GM12878 (cell line): ENCODE measurements around the gene ARFGAP3. TPM values are rescaled to one million over a fixed set of nuclear protein-coding genes. Genes with fewer than 3 reads are reported as not detected.
A peak's percentile ranks its signal among the peaks of the same experiment; 100 is the strongest.

Source experiments
- ATAC-seq: fragments of 200-7000 bp; cut with Tn5 transposase; 3 replicates; pipeline ENCODE4 v1.9.1; 2020; ENCODE audit warnings: mild to moderate bottlenecking, moderate library complexity
- BruUV-seq: library from RNA; stranded (reverse); fragments of 400-500 nt; replicated peaks from 2 replicates; lab custom pipeline; 2021; lab: Mats Ljungman, UMichigan
- CTCF ChIA-PET: fragments of 300-600 bp; sonication (Branson Sonifier 250); formaldehyde crosslinking; extraction: SDS; loops from one replicate; lab custom pipeline; 2021; ENCODE audit warnings: inconsistent platforms; lab: Yijun Ruan, JAX
- POLR2A ChIA-PET: fragments of 350-600 bp; formaldehyde crosslinking; extraction: SDS; loops from one replicate; lab custom pipeline; 2021; ENCODE audit warnings: inconsistent platforms; lab: Charles Lee
- RAD21 ChIA-PET: fragments of 300-600 bp; sonication (Branson Sonifier 250); formaldehyde crosslinking; loops from one replicate; lab custom pipeline; 2023; ENCODE audit warnings: antibody characterized with exemption; ENCODE audit not compliant: unreplicated experiment; lab: Charles Lee
- SMC1A ChIA-PET: fragments of 300-600 bp; sonication (Branson Sonifier 250); formaldehyde crosslinking; loops from one replicate; lab custom pipeline; 2023; ENCODE audit not compliant: unreplicated experiment, uncharacterized antibody; lab: Charles Lee
- DNase-seq: peaks from one replicate; pipeline ENCODE4 v3.0.0-alpha.2; 2011; ENCODE audit warnings: low read depth, low spot score
- FAIRE-seq: peaks from 3 replicates; lab custom pipeline; 2011; peaks lifted over from hg19 to GRCh38; lab: Jason Lieb, UNC
- H2AFZ ChIP-seq: 2 replicates; pipeline ENCODE4 v1.6.0; 2011; ENCODE audit warnings: low read depth, low read length, control low read depth; ENCODE audit not compliant: control insufficient read depth
- H3K27ac ChIP-seq: 2 replicates; pipeline ENCODE4 v1.5.1; 2011; ENCODE audit warnings: control low read depth; ENCODE audit not compliant: control insufficient read depth, insufficient read depth
- H3K27me3 ChIP-seq, 2 experiments: replicated peaks in 1 of 2; 2 replicates each; pipeline versions ENCODE4 v1.6.0 to v1.6.1; 2011; ENCODE audit warnings: low read length in 1 of 2; ENCODE audit not compliant: control insufficient read depth in 2 of 2, insufficient read depth in 2 of 2
- H3K36me3 ChIP-seq, 2 experiments: 2 replicates each; pipeline ENCODE4 v1.5.1; 2011; ENCODE audit warnings: low read length in 1 of 2; ENCODE audit not compliant: control insufficient read depth in 2 of 2, insufficient read depth in 2 of 2
- H3K4me1 ChIP-seq: 2 replicates; pipeline ENCODE4 v1.6.1; 2011; ENCODE audit warnings: mild to moderate bottlenecking, low read length, moderate library complexity, mixed read lengths; ENCODE audit not compliant: control insufficient read depth, insufficient read depth
- H3K4me2 ChIP-seq: 2 replicates; pipeline ENCODE4 v1.6.0; 2011; ENCODE audit warnings: control low read depth; ENCODE audit not compliant: control insufficient read depth, insufficient read depth
- H3K4me3 ChIP-seq: fragments of 200-600 bp; sonication (generic); 2 replicates; pipeline ENCODE4 v1.5.1; 2016
- H3K79me2 ChIP-seq: 2 replicates; pipeline ENCODE4 v1.6.0; 2011; ENCODE audit warnings: low read length; ENCODE audit not compliant: control insufficient read depth, insufficient read depth
- H3K9ac ChIP-seq: 2 replicates; pipeline ENCODE4 v1.8.0; 2011; ENCODE audit warnings: low read length, control low read depth, mixed read lengths; ENCODE audit not compliant: control insufficient read depth, insufficient read depth
- H3K9me3 ChIP-seq: replicated peaks from 3 replicates; pipeline ENCODE4 v1.5.1; 2011; ENCODE audit warnings: mild to moderate bottlenecking, low read length; ENCODE audit not compliant: control insufficient read depth, insufficient read depth
- H4K20me1 ChIP-seq: 2 replicates; pipeline ENCODE4 v1.6.0; 2011; ENCODE audit not compliant: control insufficient read depth, insufficient read depth
- CHD2 ChIP-seq: IDR thresholded peaks from 2 replicates; pipeline ENCODE4 v1.6.1; 2011; ENCODE audit warnings: low read depth, low read length, improper control_type of control experiment, borderline replicate concordance
- CREB1 ChIP-seq: IDR thresholded peaks from 2 replicates; pipeline ENCODE4 v1.6.1; 2012; ENCODE audit warnings: low read depth, mild to moderate bottlenecking, inconsistent platforms
- IRF4 ChIP-seq: IDR thresholded peaks from 2 replicates; pipeline ENCODE4 v1.6.1; 2011; ENCODE audit warnings: low read depth, low read length
- JUNB ChIP-seq: IDR thresholded peaks from 2 replicates; pipeline ENCODE4 v1.6.1; 2016; ENCODE audit warnings: antibody characterized with exemption, mild to moderate bottlenecking
- PML ChIP-seq: IDR thresholded peaks from 2 replicates; pipeline ENCODE4 v1.6.1; 2012; ENCODE audit warnings: low read length, inconsistent platforms
- POLR2AphosphoS2 ChIP-seq: IDR thresholded peaks from 2 replicates; pipeline ENCODE4 v1.6.1; 2011; ENCODE audit warnings: low read depth, mild to moderate bottlenecking, low read length, improper control_type of control experiment, moderate library complexity
- RB1 ChIP-seq: fragments of 450-650 bp; formaldehyde crosslinking; IDR thresholded peaks from 2 replicates; pipeline ENCODE4 v1.6.1; 2017; ENCODE audit warnings: mild to moderate bottlenecking, borderline replicate concordance
- SREBF1 ChIP-seq: IDR thresholded peaks from 2 replicates; pipeline ENCODE4 v1.6.1; 2012; ENCODE audit warnings: mild to moderate bottlenecking, low read length
- STAT3 ChIP-seq: IDR thresholded peaks from 2 replicates; pipeline ENCODE4 v1.6.1; 2011; ENCODE audit warnings: low read depth, low read length, improper control_type of control experiment
- WGBS: methylation state at CpG from one replicate; pipeline ENCODE4 v1.1.6; 2016; ENCODE audit warnings: low lambda C conversion rate; ENCODE audit not compliant: insufficient replicate concordance, insufficient coverage; ENCODE audit errors: missing lambda C conversion rate; 5-methylcytosine and 5-hydroxymethylcytosine counted together
- in situ Hi-C: fragments of 300-500 bp; cut with MboI; formaldehyde crosslinking; loops from 9 replicates; pipeline ENCODE4 v1.14.3; 2018; ENCODE audit warnings: mixed read lengths
- intact Hi-C: fragments of 100-400 bp; cut with micrococcal nuclease; formaldehyde crosslinking; loops from one replicate; pipeline ENCODE4 v1.14.2; 2022; ENCODE audit not compliant: unreplicated experiment
- polyA plus RNA-seq, 11 experiments: library from polyadenylated mRNA; depleted of rRNA in 4 of 11; unstranded in 6 of 11; stranded (reverse) in 5 of 11; fragments of >200 nt; fragmentation: Nextera tagmentation in 4 of 11; fragmentation: Illumina TruSeq in 1 of 11; extraction: Ambion mirVana in 4 of 11; extraction: Trizol in 1 of 11; gene quantifications; 1 replicate in 1 of 11; 2 replicates in 10 of 11; pipeline versions ENCODE4 v1.2.1 to v1.2.3, GENCODE V29; 2011 to 2016; ENCODE audit warnings: inconsistent platforms in 2 of 11, missing spikeins in 2 of 11, low read depth in 1 of 11
- total RNA-seq, 4 experiments: library from RNA; depleted of rRNA in 3 of 4; stranded (reverse); fragments of >200 nt in 3 of 4; fragmentation: Illumina TruSeq in 1 of 4; extraction: Trizol in 1 of 4; gene quantifications; 2 replicates each; pipeline versions ENCODE4 v1.2.1 to v1.2.3, GENCODE V29; 2013 to 2021
- TF ChIP-seq, protein P1 (sequence below): fragments of 450-650 bp; formaldehyde crosslinking; IDR thresholded peaks from 2 replicates; pipeline ENCODE4 v1.4.0; 2022; ENCODE audit warnings: mild to moderate bottlenecking, moderate library complexity
- TF ChIP-seq, protein P2 (sequence below): fragments of 150-350 bp; IDR thresholded peaks from 2 replicates; pipeline ENCODE4 v1.6.1; 2014; ENCODE audit warnings: mild to moderate bottlenecking, low read depth, low read length
- TF ChIP-seq, protein P3 (sequence below): IDR thresholded peaks from 2 replicates; pipeline ENCODE4 v1.6.1; 2012; ENCODE audit warnings: low read depth, low read length, improper control_type of control experiment

Gene ARFGAP3
- total and polyA plus RNA-seq, 10 of the 15 experiments (the other 5 are each of a cell fraction or from before 2014, with no cell fraction given): 29.7 to 50.8 (median 39.5) TPM

DNA sequence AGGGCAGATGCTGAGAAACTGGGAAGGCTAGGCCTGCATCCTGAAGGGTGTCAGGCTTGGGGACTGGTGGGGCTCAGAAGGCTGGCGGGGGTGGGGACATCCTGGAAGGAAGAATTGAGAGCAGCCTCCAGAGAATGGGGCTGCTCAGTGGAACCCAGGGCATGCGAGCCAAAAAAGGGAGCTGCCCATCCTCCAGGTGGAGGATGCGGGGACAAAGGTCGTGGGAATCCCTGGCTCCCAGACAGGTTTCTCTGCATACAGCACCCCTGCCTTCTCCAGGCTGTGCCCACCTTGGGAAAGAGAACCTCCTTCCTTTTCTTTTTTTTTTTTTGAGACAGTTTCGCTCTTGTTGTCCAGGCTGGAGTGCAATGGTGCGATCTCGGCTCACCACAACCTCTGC, 40.9 kb upstream of the ARFGAP3 start (continued):
- TF ChIP-seq, protein P1, sequence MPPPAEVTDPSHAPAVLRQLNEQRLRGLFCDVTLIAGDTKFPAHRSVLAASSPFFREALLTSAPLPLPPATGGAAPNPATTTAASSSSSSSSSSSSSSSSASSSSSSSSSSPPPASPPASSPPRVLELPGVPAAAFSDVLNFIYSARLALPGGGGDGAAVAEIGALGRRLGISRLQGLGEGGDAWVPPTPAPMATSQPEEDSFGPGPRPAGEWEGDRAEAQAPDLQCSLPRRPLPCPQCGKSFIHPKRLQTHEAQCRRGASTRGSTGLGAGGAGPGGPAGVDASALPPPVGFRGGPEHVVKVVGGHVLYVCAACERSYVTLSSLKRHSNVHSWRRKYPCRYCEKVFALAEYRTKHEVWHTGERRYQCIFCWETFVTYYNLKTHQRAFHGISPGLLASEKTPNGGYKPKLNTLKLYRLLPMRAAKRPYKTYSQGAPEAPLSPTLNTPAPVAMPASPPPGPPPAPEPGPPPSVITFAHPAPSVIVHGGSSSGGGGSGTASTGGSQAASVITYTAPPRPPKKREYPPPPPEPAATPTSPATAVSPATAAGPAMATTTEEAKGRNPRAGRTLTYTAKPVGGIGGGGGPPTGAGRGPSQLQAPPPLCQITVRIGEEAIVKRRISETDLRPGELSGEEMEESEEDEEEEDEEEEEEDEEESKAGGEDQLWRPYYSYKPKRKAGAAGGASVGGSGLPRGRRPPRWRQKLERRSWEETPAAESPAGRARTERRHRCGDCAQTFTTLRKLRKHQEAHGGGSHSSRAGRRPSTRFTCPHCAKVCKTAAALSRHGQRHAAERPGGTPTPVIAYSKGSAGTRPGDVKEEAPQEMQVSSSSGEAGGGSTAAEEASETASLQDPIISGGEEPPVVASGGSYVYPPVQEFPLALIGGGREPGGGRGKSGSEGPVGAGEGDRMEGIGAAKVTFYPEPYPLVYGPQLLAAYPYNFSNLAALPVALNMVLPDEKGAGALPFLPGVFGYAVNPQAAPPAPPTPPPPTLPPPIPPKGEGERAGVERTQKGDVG: no peak
- TF ChIP-seq, protein P2, sequence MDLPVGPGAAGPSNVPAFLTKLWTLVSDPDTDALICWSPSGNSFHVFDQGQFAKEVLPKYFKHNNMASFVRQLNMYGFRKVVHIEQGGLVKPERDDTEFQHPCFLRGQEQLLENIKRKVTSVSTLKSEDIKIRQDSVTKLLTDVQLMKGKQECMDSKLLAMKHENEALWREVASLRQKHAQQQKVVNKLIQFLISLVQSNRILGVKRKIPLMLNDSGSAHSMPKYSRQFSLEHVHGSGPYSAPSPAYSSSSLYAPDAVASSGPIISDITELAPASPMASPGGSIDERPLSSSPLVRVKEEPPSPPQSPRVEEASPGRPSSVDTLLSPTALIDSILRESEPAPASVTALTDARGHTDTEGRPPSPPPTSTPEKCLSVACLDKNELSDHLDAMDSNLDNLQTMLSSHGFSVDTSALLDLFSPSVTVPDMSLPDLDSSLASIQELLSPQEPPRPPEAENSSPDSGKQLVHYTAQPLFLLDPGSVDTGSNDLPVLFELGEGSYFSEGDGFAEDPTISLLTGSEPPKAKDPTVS: no peak
- TF ChIP-seq, all 136 proteins: peak for 0

DNA sequence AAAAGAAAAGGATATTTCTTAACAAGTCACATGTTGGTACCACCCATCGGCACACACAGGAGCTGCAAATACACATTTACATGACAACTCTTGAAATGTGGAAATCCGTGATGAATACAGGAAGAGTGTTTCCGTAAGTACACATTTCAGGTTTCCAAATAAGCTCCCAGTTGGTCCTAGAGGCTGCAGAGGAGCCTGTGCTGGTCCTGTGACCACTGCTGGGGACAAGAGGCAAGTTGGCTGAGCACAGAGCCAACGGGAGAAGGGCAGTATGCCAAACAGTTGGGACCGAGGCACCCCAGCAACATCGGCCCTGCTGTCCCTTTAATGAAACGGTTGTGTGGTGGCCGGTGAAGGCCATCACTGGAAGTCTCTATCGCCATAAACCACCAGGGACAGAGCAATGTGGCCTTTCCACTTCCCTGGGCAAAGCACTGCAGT, 38.5 kb upstream of the ARFGAP3 start:
- H3K4me2 ChIP-seq: peak overlapping the region; percentile 72
- H2AFZ ChIP-seq: no peak overlapping the region
- FAIRE-seq: peak; percentile 18
- peak overlapping the region; percentile 69 for H3K27ac ChIP-seq
- H3K4me1 ChIP-seq: peaks cover 63% of the 10 kb centered on the region
- peaks cover 32% of the 10 kb centered on the region for H3K79me2 ChIP-seq
- ChIA-PET RAD21 (interaction anchor here (0.9 to 3.6 kb wide), 18 partner anchors 18 to 138 kb away, joined by 3 to 16 read pairs (median 6); partner anchors contain the start of gene PACSIN2), CTCF (interaction anchor here (1.0 to 5.1 kb wide), 10 partner anchors 14 to 165 kb away, joined by 3 to 19 read pairs (median 3); no protein-coding TSS in a partner anchor), SMC1A (interaction anchor here (0.7 to 3.8 kb wide), 16 partner anchors 14 to 138 kb away, joined by 3 to 18 read pairs (median 4); no protein-coding TSS in a partner anchor), POLR2A (interaction anchor here (0.9 to 2.4 kb wide), 2 partner anchors 34 to 118 kb away, joined by 4 to 15 read pairs; no protein-coding TSS in a partner anchor)
- no peaks in the 10 kb centered on the region for H3K9me3 ChIP-seq
- peaks cover 6 to 7% of the 10 kb centered on the region in 2 experiments; a peak in 3 of 4 replicates for H3K36me3 ChIP-seq
- H3K4me3 ChIP-seq: peak overlapping the region; percentile 0; the same call in 1 of the 2 replicates
- in situ Hi-C loops: no loop called here
- no peaks in the 10 kb centered on the region for H3K27me3 ChIP-seq
- H3K9ac ChIP-seq: peak overlapping the region; percentile 31
- DNase-seq: no peak
- ATAC-seq: no peak
- no peaks in the 10 kb centered on the region for H4K20me1 ChIP-seq
- WGBS: 19% methylated on average over 9 of the region's 9 CpGs
- BruUV-seq: no TSS peak
- intact Hi-C loops: no loop called here
- TF ChIP-seq, protein P3, sequence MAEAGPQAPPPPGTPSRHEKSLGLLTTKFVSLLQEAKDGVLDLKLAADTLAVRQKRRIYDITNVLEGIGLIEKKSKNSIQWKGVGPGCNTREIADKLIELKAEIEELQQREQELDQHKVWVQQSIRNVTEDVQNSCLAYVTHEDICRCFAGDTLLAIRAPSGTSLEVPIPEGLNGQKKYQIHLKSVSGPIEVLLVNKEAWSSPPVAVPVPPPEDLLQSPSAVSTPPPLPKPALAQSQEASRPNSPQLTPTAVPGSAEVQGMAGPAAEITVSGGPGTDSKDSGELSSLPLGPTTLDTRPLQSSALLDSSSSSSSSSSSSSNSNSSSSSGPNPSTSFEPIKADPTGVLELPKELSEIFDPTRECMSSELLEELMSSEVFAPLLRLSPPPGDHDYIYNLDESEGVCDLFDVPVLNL: no peak
- no peak for TF ChIP-seq STAT3
- TF ChIP-seq RB1: no peak
- no peak for TF ChIP-seq JUNB
- no peak for TF ChIP-seq PML
- TF ChIP-seq POLR2AphosphoS2: no peak
- TF ChIP-seq CHD2: no peak
- no peak for TF ChIP-seq CREB1
- no peak for TF ChIP-seq IRF4
- TF ChIP-seq SREBF1: no peak
